Testis (tissue), 3 donors: ENCODE results near the gene RAX. TPM values are rescaled to one million over a fixed set of nuclear protein-coding genes. Genes with fewer than 3 reads are reported as not detected.

Experiments
- DNase-seq: peaks from one replicate; pipeline ENCODE4 v3.0.0-alpha.2; 2019
- H3K27ac ChIP-seq, 2 donors: fragments of 200-600 bp; sonication (generic); one replicate each; pipeline ENCODE4 v1.5.1; 2019
- H3K27me3 ChIP-seq: fragments of 200-600 bp; sonication (generic); one replicate; pipeline ENCODE4 v1.5.1; 2019
- H3K36me3 ChIP-seq: fragments of 200-600 bp; sonication (generic); one replicate; pipeline ENCODE4 v1.5.1; 2017; ENCODE audit warnings: low read depth; ENCODE audit errors: missing control alignments
- H3K4me1 ChIP-seq: fragments of 200-600 bp; sonication (generic); one replicate; pipeline ENCODE4 v1.5.1; 2019
- H3K4me3 ChIP-seq, 2 donors: fragments of 200-600 bp; sonication (generic); one replicate each; pipeline ENCODE4 v1.5.1; 2017 to 2019
- H3K9me3 ChIP-seq: fragments of 200-600 bp; sonication (generic); one replicate; pipeline ENCODE4 v1.5.1; 2017
- CTCF ChIP-seq, 3 experiments: fragments of 450-650 bp in 2 of 3; fragments of 200-600 bp in 1 of 3; sonication (generic) in 1 of 3; IDR thresholded peaks; one replicate each; pipeline ENCODE4 v1.5.1; 2016 to 2019; ENCODE audit warnings: antibody characterized with exemption in 3 of 3, mild to moderate bottlenecking in 2 of 3, moderate library complexity in 1 of 3
- POLR2A ChIP-seq: fragments of 450-650 bp; IDR thresholded peaks from one replicate; pipeline ENCODE4 v1.6.1; 2017; ENCODE audit warnings: antibody characterized with exemption, mild to moderate bottlenecking, moderate library complexity
- WGBS, 2 donors: methylation state at CpG; one replicate each; pipeline ENCODE4 v1.1.5; 2018; 5-methylcytosine and 5-hydroxymethylcytosine counted together
- intact Hi-C: fragments of 100-400 bp; cut with DNase I; formaldehyde crosslinking; loops from one replicate; pipeline ENCODE4 v1.15.1; 2023; ENCODE audit warnings: low total_unique reads
- polyA plus RNA-seq: library from polyadenylated mRNA; stranded (reverse); fragments of 350-450 nt; fragmentation: Illumina TruSeq; extraction: RNeasy Lipid Tissue Mini Kit (QIAGEN cat#74804); gene quantifications from one replicate; pipeline ENCODE4 v1.2.3, GENCODE V29; 2014; ENCODE audit warnings: low read depth, low replicate concordance; ENCODE audit not compliant: insufficient read depth
- total RNA-seq, 2 donors: library from RNA; depleted of rRNA; stranded (reverse); fragments of >200 nt; gene quantifications; one replicate each; pipeline ENCODE4 v1.2.3, GENCODE V29; 2016

Gene RAX
- total and polyA plus RNA-seq, 3 donors from 2014 or later: not detected

GRCh38 chr18:59286341-59286740, 13.1 kb upstream of the RAX start:
- H3K27ac ChIP-seq: no peak overlapping the region
- 82 to 87% methylated on average over 6 of the region's 6 CpGs for WGBS, 2 donors
- TF ChIP-seq CTCF (IDR thresholded peaks at IDR 0.05): no peak
- no peak for TF ChIP-seq POLR2A

GRCh38 chr18:59282341-59282740, 9.1 kb upstream of the RAX start:
- WGBS, 2 donors: 59 to 74% methylated on average over 11 of the region's 11 CpGs
- H3K4me1 ChIP-seq: no peaks in the 10 kb centered on the region
- TF ChIP-seq CTCF (IDR thresholded peaks at IDR 0.05) (no peak), POLR2A (no peak)
- H3K4me3 ChIP-seq: no peak overlapping the region
- no peaks in the 10 kb centered on the region for H3K27me3 ChIP-seq
- no peak overlapping the region for H3K27ac ChIP-seq
- no peaks in the 10 kb centered on the region for H3K36me3 ChIP-seq
- DNase-seq: no peak
- intact Hi-C loops: no loop called here
- no peaks in the 10 kb centered on the region for H3K9me3 ChIP-seq

More at GRCh38 chr18:59286341-59286740, 13.1 kb upstream of the RAX start:
- no peaks in the 10 kb centered on the region for H3K9me3 ChIP-seq
- DNase-seq: no peak
- no peaks in the 10 kb centered on the region for H3K36me3 ChIP-seq
- no peak overlapping the region for H3K4me3 ChIP-seq
- intact Hi-C loops: no loop called here
- no peaks in the 10 kb centered on the region for H3K27me3 ChIP-seq
- H3K4me1 ChIP-seq: no peaks in the 10 kb centered on the region

DNA sequence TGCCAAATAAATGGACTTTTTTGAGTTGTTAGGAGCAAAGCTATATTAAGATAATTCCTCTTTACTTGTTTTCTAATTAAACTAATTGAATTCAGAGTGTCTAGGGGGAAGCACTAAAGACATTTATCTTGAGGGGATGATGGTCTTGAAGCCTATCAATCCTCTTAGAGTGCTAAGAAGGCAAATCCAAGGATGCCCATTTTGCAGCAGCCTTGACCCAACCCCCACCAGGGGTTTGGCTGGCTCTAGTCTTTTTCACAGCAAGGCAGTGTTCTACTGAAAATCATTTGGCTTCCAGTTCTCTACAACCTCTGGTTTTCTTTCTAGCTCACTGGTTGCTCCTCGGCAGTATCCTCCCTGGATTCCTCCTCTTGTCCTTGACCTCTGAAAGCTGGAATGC, 6.5 kb upstream of the RAX start:
- intact Hi-C loops: no loop called here
- Histone ChIP-seq H3K4me3 (no peak overlapping the region), H3K9me3 (no peaks in the 10 kb centered on the region), H3K27me3 (no peaks in the 10 kb centered on the region), H3K4me1 (no peaks in the 10 kb centered on the region), H3K36me3 (no peaks in the 10 kb centered on the region), H3K27ac (no peak overlapping the region)
- TF ChIP-seq POLR2A: no peak
- TF ChIP-seq CTCF (IDR thresholded peaks at IDR 0.05): no peak
- no peak for DNase-seq
- WGBS, 2 donors: 33 to 40% methylated on average over 1 of the region's 1 CpG

- WGBS, 2 donors: 71 to 77% methylated on average over 3 of the region's 3 CpGs
- Histone ChIP-seq H3K9me3 (no peaks in the 10 kb centered on the region), H3K4me3 (no peak overlapping the region), H3K4me1 (no peaks in the 10 kb centered on the region), H3K27ac (no peak overlapping the region), H3K27me3 (no peaks in the 10 kb centered on the region), H3K36me3 (no peaks in the 10 kb centered on the region)
- intact Hi-C loops: no loop called here
- TF ChIP-seq CTCF (IDR thresholded peaks at IDR 0.05) (no peak), POLR2A (no peak)
- DNase-seq: no peak
These were observed 5.9 kb upstream of the RAX start for GRCh38 chr18:59279193-59279592.

DNA sequence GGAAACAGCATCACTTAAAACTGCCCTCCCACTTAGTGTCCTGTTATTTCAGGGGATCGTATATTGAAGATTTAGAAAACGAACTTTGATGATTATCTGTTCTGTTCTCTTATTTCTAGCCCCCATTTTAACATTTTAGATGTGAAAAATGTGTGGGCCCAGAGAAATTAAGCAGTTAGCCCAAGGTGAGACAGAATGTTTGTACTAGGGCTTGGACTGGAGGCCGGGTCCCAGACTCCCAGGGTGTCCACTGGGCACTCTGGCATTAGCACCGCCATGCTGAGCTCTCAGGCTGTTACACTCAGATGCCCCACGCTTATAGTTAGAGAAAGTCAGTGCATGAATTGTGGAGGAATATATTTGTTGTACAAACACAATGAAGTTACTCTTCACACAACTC, 5.5 kb upstream of the RAX start:
- Histone ChIP-seq H3K27me3 (no peaks in the 10 kb centered on the region), H3K4me1 (no peaks in the 10 kb centered on the region), H3K9me3 (no peaks in the 10 kb centered on the region), H3K27ac (no peak overlapping the region), H3K36me3 (no peaks in the 10 kb centered on the region), H3K4me3 (no peak overlapping the region)
- WGBS, 2 donors: 70 to 77% methylated on average over 5 of the region's 5 CpGs
- intact Hi-C loops: no loop called here
- DNase-seq: no peak
- no peak for TF ChIP-seq POLR2A
- TF ChIP-seq CTCF (IDR thresholded peaks at IDR 0.05): no peak
